K562 (cell line): ENCODE results near the gene B3GNT9. TPM values are rescaled to one million over a fixed set of nuclear protein-coding genes. Genes with fewer than 3 reads are reported as not detected.

Source experiments
- ARID1B ChIP-seq: fragments of 450-650 bp; IDR thresholded peaks from 2 replicates; pipeline ENCODE4 v1.6.1; 2016; ENCODE audit warnings: antibody characterized with exemption, mild to moderate bottlenecking, inconsistent platforms
- ARID2 ChIP-seq: fragments of 450-650 bp; IDR thresholded peaks from 2 replicates; pipeline ENCODE4 v1.6.1; 2017; ENCODE audit warnings: antibody characterized with exemption, mild to moderate bottlenecking
- HDAC1 ChIP-seq, 2 experiments: fragments of 450-650 bp; IDR thresholded peaks; 2 replicates each; pipeline ENCODE4 v1.6.1; 2016 to 2017; ENCODE audit warnings: inconsistent platforms in 1 of 2, mild to moderate bottlenecking in 1 of 2, moderate library complexity in 1 of 2
- MYBL2 ChIP-seq, 2 experiments: fragments of 450-650 bp in 1 of 2; sonication (generic) in 1 of 2; formaldehyde crosslinking in 1 of 2; IDR thresholded peaks; 2 replicates each; pipeline versions ENCODE4 v1.6.1 to v1.8.1; 2017 to 2022; ENCODE audit warnings: borderline replicate concordance in 1 of 2, inconsistent platforms in 1 of 2, low read depth in 1 of 2, mild to moderate bottlenecking in 1 of 2, missing genetic modification reagents in 1 of 2, moderate library complexity in 1 of 2
- NONO ChIP-seq, 2 experiments: fragments of 200-400 bp in 1 of 2; fragments of 450-650 bp in 1 of 2; formaldehyde crosslinking in 1 of 2; IDR thresholded peaks; 2 replicates each; pipeline ENCODE4 v1.6.1; 2017; ENCODE audit warnings: low read depth in 2 of 2, mild to moderate bottlenecking in 2 of 2, moderate library complexity in 2 of 2, low read length in 1 of 2
- SAFB2 ChIP-seq: fragments of 200-400 bp; formaldehyde crosslinking; IDR thresholded peaks from 2 replicates; pipeline ENCODE4 v1.6.1; 2018; ENCODE audit warnings: borderline replicate concordance, low read length, low read depth, moderate library complexity; ENCODE audit not compliant: severe bottlenecking
- SMARCB1 ChIP-seq: IDR thresholded peaks from 2 replicates; pipeline ENCODE4 v1.6.1; 2011; ENCODE audit warnings: improper control_type of control experiment, low read depth; ENCODE audit not compliant: insufficient read length
- SMARCC2 ChIP-seq: fragments of 450-650 bp; IDR thresholded peaks from 2 replicates; pipeline ENCODE4 v1.6.1; 2017; ENCODE audit warnings: antibody characterized with exemption, moderate library complexity, mild to moderate bottlenecking, low read depth
- XRCC5 ChIP-seq: fragments of 200-400 bp; formaldehyde crosslinking; IDR thresholded peaks from 2 replicates; pipeline ENCODE4 v1.6.1; 2017; ENCODE audit warnings: low read depth, mild to moderate bottlenecking, low read length
- ZNF384 ChIP-seq: IDR thresholded peaks from 2 replicates; pipeline ENCODE4 v1.6.1; 2012; ENCODE audit warnings: low read depth, low read length, improper control_type of control experiment
- polyA plus RNA-seq, 8 experiments: library from polyadenylated mRNA; depleted of rRNA in 4 of 8; stranded (reverse) in 5 of 8; unstranded in 3 of 8; fragments of >200 nt; fragmentation: Nextera tagmentation in 2 of 8; fragmentation: Illumina TruSeq in 1 of 8; extraction: Ambion mirVana in 2 of 8; extraction: Trizol in 1 of 8; gene quantifications; 2 replicates each; pipeline versions ENCODE4 v1.2.1 to v1.2.3, GENCODE V29; 2011 to 2014; ENCODE audit warnings: inconsistent platforms in 1 of 8, missing spikeins in 1 of 8
- total RNA-seq, 7 experiments: library from RNA; depleted of rRNA in 6 of 7; stranded (reverse); fragments of >200 nt in 6 of 7; fragmentation: Illumina TruSeq in 2 of 7; extraction: Trizol in 2 of 7; gene quantifications; 2 replicates each; pipeline versions ENCODE4 v1.2.1 to v1.2.3, GENCODE V29; 2011 to 2021; ENCODE audit warnings: low replicate concordance in 1 of 7
- TF ChIP-seq, protein P1 (sequence below), 3 experiments: fragments of 200-800 bp in 1 of 3; sonication (Bioruptor generic) in 1 of 3; sonication (generic) in 1 of 3; formaldehyde crosslinking in 1 of 3; IDR thresholded peaks; 2 replicates each; pipeline versions ENCODE4 v1.6.1 to v1.8.0; 2016 to 2022; ENCODE audit warnings: mild to moderate bottlenecking in 2 of 3, missing compliant biosample characterization in 2 of 3, missing genetic modification characterization in 2 of 3, missing genetic modification reagents in 1 of 3
- TF ChIP-seq, protein P2 (sequence below): sonication (generic); formaldehyde crosslinking; IDR thresholded peaks from 2 replicates; pipeline ENCODE4 v1.8.0; 2023; ENCODE audit warnings: mild to moderate bottlenecking, missing genetic modification reagents
- TF ChIP-seq, protein P3 (sequence below): IDR thresholded peaks from 2 replicates; pipeline ENCODE4 v1.6.1; 2011; ENCODE audit warnings: borderline replicate concordance, low read depth, mild to moderate bottlenecking, moderate library complexity, low read length; ENCODE audit not compliant: insufficient read depth, poor library complexity, severe bottlenecking
- TF ChIP-seq, protein P4 (sequence below): sonication (generic); formaldehyde crosslinking; IDR thresholded peaks from 2 replicates; pipeline ENCODE4 v1.4.0; 2020; ENCODE audit warnings: mild to moderate bottlenecking, missing genetic modification reagents

B3GNT9 gene
- total and polyA plus RNA-seq, 9 of the 15 experiments (the other 6 are each of a cell fraction or from before 2014, with no cell fraction given) = 0.01 to 1.8 (median 1.1) TPM; not detected in 1

DNA sequence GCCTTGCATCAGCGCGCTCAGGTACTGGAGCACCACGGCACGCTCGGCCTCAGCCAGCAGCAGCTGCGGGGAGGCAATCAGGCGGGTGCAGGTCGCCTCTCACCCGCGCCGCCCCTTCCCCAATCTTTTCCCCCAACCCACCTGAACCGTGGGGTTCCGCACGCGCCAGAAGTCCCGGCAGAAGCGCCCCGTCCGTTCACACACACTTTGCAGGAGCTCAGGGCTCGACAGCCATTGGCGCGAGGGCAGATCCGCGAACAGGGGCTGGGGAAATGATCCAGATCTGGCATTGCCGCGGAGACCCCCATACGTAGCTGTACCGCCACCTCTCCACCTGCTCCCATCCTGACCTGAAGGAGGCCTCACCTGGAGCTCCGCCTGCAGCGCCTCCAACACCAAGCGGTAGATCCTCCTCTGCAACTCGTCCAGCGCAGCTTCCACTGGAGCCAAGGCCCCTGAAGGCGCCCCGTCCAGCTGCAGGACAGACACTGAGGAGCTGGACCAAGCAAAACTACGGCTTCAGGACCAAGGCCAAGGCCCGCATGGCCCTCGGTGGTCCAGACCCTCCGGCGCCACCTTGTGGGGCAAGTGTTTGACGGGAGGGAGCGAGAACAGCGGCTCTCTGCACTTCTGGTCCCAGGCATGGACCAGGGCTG, 34.3 kb upstream of the B3GNT9 start (continued):
- TF ChIP-seq, protein P1, sequence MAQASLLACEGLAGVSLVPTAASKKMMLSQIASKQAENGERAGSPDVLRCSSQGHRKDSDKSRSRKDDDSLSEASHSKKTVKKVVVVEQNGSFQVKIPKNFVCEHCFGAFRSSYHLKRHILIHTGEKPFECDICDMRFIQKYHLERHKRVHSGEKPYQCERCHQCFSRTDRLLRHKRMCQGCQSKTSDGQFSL (CRISPR knock-in tag; IDR thresholded peaks at IDR 0.05) = peak; percentile 67; the same call in 1 of the 2 replicates
- TF ChIP-seq, protein P1 (tag; IDR thresholded peaks at IDR 0.05) = no peak
- TF ChIP-seq SAFB2 (no peak), NONO (IDR thresholded peaks at IDR 0.05; ENCODE audit: low read depth in 2 of 2, low read length in 1 of 2) (peak in 1 of 2 experiments; percentile 19; a peak in 1 of 4 replicates), SMARCC2 (peak; percentile 80), HDAC1 (IDR thresholded peaks at IDR 0.05) (peak in 1 of 2 experiments; percentile 94; a peak in 2 of 4 replicates), ZNF384 (peak; percentile 39; the same call in 1 of the 2 replicates), XRCC5 (peak; percentile 93), MYBL2 (IDR thresholded peaks at IDR 0.05; ENCODE audit: low read depth) (no peak), MYBL2 (CRISPR knock-in tag; IDR thresholded peaks at IDR 0.05; ENCODE audit: borderline replicate concordance) (no peak), ARID1B (peak; percentile 29; the same call in 1 of the 2 replicates), ARID2 (peak; percentile 97), SMARCB1 (peak; percentile 65)
- TF ChIP-seq, protein P2, sequence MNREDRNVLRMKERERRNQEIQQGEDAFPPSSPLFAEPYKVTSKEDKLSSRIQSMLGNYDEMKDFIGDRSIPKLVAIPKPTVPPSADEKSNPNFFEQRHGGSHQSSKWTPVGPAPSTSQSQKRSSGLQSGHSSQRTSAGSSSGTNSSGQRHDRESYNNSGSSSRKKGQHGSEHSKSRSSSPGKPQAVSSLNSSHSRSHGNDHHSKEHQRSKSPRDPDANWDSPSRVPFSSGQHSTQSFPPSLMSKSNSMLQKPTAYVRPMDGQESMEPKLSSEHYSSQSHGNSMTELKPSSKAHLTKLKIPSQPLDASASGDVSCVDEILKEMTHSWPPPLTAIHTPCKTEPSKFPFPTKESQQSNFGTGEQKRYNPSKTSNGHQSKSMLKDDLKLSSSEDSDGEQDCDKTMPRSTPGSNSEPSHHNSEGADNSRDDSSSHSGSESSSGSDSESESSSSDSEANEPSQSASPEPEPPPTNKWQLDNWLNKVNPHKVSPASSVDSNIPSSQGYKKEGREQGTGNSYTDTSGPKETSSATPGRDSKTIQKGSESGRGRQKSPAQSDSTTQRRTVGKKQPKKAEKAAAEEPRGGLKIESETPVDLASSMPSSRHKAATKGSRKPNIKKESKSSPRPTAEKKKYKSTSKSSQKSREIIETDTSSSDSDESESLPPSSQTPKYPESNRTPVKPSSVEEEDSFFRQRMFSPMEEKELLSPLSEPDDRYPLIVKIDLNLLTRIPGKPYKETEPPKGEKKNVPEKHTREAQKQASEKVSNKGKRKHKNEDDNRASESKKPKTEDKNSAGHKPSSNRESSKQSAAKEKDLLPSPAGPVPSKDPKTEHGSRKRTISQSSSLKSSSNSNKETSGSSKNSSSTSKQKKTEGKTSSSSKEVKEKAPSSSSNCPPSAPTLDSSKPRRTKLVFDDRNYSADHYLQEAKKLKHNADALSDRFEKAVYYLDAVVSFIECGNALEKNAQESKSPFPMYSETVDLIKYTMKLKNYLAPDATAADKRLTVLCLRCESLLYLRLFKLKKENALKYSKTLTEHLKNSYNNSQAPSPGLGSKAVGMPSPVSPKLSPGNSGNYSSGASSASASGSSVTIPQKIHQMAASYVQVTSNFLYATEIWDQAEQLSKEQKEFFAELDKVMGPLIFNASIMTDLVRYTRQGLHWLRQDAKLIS = peak; percentile 98
- TF ChIP-seq, protein P3, sequence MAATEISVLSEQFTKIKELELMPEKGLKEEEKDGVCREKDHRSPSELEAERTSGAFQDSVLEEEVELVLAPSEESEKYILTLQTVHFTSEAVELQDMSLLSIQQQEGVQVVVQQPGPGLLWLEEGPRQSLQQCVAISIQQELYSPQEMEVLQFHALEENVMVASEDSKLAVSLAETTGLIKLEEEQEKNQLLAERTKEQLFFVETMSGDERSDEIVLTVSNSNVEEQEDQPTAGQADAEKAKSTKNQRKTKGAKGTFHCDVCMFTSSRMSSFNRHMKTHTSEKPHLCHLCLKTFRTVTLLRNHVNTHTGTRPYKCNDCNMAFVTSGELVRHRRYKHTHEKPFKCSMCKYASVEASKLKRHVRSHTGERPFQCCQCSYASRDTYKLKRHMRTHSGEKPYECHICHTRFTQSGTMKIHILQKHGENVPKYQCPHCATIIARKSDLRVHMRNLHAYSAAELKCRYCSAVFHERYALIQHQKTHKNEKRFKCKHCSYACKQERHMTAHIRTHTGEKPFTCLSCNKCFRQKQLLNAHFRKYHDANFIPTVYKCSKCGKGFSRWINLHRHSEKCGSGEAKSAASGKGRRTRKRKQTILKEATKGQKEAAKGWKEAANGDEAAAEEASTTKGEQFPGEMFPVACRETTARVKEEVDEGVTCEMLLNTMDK = peak; percentile 98
- TF ChIP-seq, protein P4, sequence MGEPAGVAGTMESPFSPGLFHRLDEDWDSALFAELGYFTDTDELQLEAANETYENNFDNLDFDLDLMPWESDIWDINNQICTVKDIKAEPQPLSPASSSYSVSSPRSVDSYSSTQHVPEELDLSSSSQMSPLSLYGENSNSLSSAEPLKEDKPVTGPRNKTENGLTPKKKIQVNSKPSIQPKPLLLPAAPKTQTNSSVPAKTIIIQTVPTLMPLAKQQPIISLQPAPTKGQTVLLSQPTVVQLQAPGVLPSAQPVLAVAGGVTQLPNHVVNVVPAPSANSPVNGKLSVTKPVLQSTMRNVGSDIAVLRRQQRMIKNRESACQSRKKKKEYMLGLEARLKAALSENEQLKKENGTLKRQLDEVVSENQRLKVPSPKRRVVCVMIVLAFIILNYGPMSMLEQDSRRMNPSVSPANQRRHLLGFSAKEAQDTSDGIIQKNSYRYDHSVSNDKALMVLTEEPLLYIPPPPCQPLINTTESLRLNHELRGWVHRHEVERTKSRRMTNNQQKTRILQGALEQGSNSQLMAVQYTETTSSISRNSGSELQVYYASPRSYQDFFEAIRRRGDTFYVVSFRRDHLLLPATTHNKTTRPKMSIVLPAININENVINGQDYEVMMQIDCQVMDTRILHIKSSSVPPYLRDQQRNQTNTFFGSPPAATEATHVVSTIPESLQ (CRISPR knock-in tag) = peak; percentile 66; the same call in 1 of the 2 replicates
